PC-9 (cell line): ENCODE measurements around the gene DIAPH3. TPM values are rescaled to one million over a fixed set of nuclear protein-coding genes. Genes with fewer than 3 reads are reported as not detected.

ENCODE experiments used
- BruUV-seq: library from RNA; stranded (reverse); fragments of 400-500 nt; replicated peaks from 2 replicates; lab custom pipeline; 2021; lab: Mats Ljungman, UMichigan
- CTCF ChIA-PET: fragments of 300-600 bp; sonication (Branson Sonifier 250); formaldehyde crosslinking; loops from one replicate; lab custom pipeline; 2022; ENCODE audit warnings: antibody characterized with exemption; lab: Charles Lee
- POLR2A ChIA-PET: fragments of 300-600 bp; sonication (Branson Sonifier 250); formaldehyde crosslinking; loops from one replicate; lab custom pipeline; 2022; ENCODE audit warnings: antibody characterized with exemption; ENCODE audit not compliant: unreplicated experiment; lab: Charles Lee
- DNase-seq, 2 experiments: peaks; one replicate each; pipeline versions ENCODE4 v3.0.0 to v3.0.0-alpha.2; 2015 to 2022; ENCODE audit warnings: mixed read lengths in 1 of 2
- H2AFZ ChIP-seq: fragments of 200-600 bp; sonication (generic); 2 replicates; pipeline ENCODE4 v1.8.1; 2017; ENCODE audit warnings: antibody characterized with exemption
- H3F3A ChIP-seq: fragments of 200-600 bp; sonication (generic); 2 replicates; pipeline ENCODE4 v1.8.1; 2017; ENCODE audit warnings: antibody characterized with exemption, mild to moderate bottlenecking, low read depth; ENCODE audit not compliant: insufficient read depth
- H3K27ac ChIP-seq: fragments of 200-600 bp; sonication (generic); 2 replicates; pipeline ENCODE4 v1.6.1; 2016; ENCODE audit warnings: mixed run types
- H3K27me3 ChIP-seq: fragments of 200-600 bp; sonication (generic); 2 replicates; pipeline ENCODE4 v1.6.1; 2016; ENCODE audit warnings: low read depth, mixed run types; ENCODE audit not compliant: insufficient read depth
- H3K36me3 ChIP-seq: fragments of 200-600 bp; sonication (generic); 2 replicates; pipeline ENCODE4 v1.6.1; 2016; ENCODE audit warnings: low read depth, mixed run types
- H3K4me1 ChIP-seq: fragments of 200-600 bp; sonication (generic); replicated peaks from 2 replicates; pipeline ENCODE4 v1.6.1; 2016; ENCODE audit warnings: mixed run types; ENCODE audit not compliant: insufficient read depth
- H3K4me2 ChIP-seq: fragments of 200-600 bp; sonication (generic); 2 replicates; pipeline ENCODE4 v1.6.1; 2017; ENCODE audit warnings: mixed run types
- H3K4me3 ChIP-seq: fragments of 200-600 bp; sonication (generic); 2 replicates; pipeline ENCODE4 v1.6.1; 2016; ENCODE audit warnings: mixed run types
- H3K79me2 ChIP-seq: fragments of 200-600 bp; sonication (generic); 2 replicates; pipeline ENCODE4 v1.6.1; 2017; ENCODE audit warnings: low read depth, mixed run types
- H3K9me2 ChIP-seq: fragments of 200-600 bp; sonication (generic); 2 replicates; pipeline ENCODE4 v1.8.1; 2017; ENCODE audit warnings: mild to moderate bottlenecking; ENCODE audit not compliant: insufficient read depth
- H3K9me3 ChIP-seq: fragments of 200-600 bp; sonication (generic); 2 replicates; pipeline ENCODE4 v1.8.1; 2016; ENCODE audit warnings: low read depth; ENCODE audit not compliant: insufficient read depth
- H4K20me1 ChIP-seq: fragments of 200-600 bp; sonication (generic); 2 replicates; pipeline ENCODE4 v1.8.1; 2017; ENCODE audit not compliant: insufficient read depth
- EZH2 ChIP-seq: fragments of 200-600 bp; sonication (generic); IDR thresholded peaks from 2 replicates; pipeline ENCODE4 v1.8.0; 2017; ENCODE audit warnings: antibody characterized with exemption, low read depth
- intact Hi-C: fragments of 100-400 bp; cut with micrococcal nuclease; formaldehyde crosslinking; loops from one replicate; pipeline ENCODE4 v1.10.0; 2022; ENCODE audit not compliant: unreplicated experiment
- total RNA-seq: library from RNA; stranded (reverse); gene quantifications from 2 replicates; pipeline ENCODE4 v1.2.3, GENCODE V29; 2021
- TF ChIP-seq, protein P1 (sequence below): fragments of 200-600 bp; sonication (generic); conservative IDR thresholded peaks from 2 replicates; pipeline ENCODE4 v1.6.1; 2017; ENCODE audit warnings: mixed run types, antibody characterized with exemption, mild to moderate bottlenecking, moderate library complexity

Gene DIAPH3
- total RNA-seq, 1 experiment from 2014 or later = 39.3 TPM

GRCh38 chr13:60148918-60149317, 14.8 kb downstream of the DIAPH3 start:
- Histone ChIP-seq H3K4me3 (no peak overlapping the region), H3K9me2 (no peaks in the 10 kb centered on the region), H3K4me1 (0 out of 2 replicates have a peak, but pooled peaks cover 5% of the 10 kb centered on the region), H3K9me3 (no peaks in the 10 kb centered on the region), H2AFZ (no peak overlapping the region), H3K27ac (no peak overlapping the region), H3K27me3 (no peaks in the 10 kb centered on the region), H3F3A (no peaks in the 10 kb centered on the region), H4K20me1 (no peaks in the 10 kb centered on the region), H3K4me2 (no peak overlapping the region), H3K36me3 (no peaks in the 10 kb centered on the region), H3K79me2 (peaks cover 63% of the 10 kb centered on the region)
- DNase-seq = no peak
- POLR2A ChIA-PET = no interaction called here
- no TSS peak for BruUV-seq
- intact Hi-C loops = no loop called here
- TF ChIP-seq, protein P1, sequence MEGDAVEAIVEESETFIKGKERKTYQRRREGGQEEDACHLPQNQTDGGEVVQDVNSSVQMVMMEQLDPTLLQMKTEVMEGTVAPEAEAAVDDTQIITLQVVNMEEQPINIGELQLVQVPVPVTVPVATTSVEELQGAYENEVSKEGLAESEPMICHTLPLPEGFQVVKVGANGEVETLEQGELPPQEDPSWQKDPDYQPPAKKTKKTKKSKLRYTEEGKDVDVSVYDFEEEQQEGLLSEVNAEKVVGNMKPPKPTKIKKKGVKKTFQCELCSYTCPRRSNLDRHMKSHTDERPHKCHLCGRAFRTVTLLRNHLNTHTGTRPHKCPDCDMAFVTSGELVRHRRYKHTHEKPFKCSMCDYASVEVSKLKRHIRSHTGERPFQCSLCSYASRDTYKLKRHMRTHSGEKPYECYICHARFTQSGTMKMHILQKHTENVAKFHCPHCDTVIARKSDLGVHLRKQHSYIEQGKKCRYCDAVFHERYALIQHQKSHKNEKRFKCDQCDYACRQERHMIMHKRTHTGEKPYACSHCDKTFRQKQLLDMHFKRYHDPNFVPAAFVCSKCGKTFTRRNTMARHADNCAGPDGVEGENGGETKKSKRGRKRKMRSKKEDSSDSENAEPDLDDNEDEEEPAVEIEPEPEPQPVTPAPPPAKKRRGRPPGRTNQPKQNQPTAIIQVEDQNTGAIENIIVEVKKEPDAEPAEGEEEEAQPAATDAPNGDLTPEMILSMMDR = no peak
- no peak for TF ChIP-seq EZH2
- CTCF ChIA-PET = no interaction called here

- no peak overlapping the region for H3K27ac ChIP-seq
- H3K27me3 ChIP-seq = no peaks in the 10 kb centered on the region
- intact Hi-C loops = no loop called here
- no peaks in the 10 kb centered on the region for H4K20me1 ChIP-seq
- CTCF ChIA-PET = no interaction called here
- H3K79me2 ChIP-seq = peaks cover 58% of the 10 kb centered on the region
- H3K36me3 ChIP-seq = no peaks in the 10 kb centered on the region
- H3K4me2 ChIP-seq = no peak overlapping the region
- H3F3A ChIP-seq = no peaks in the 10 kb centered on the region
- no peak overlapping the region for H2AFZ ChIP-seq
- no TSS peak for BruUV-seq
- POLR2A ChIA-PET = no interaction called here
- DNase-seq = no peak
- no peak for TF ChIP-seq EZH2
- TF ChIP-seq, protein P1 = no peak
- no peak overlapping the region for H3K4me3 ChIP-seq
- H3K4me1 ChIP-seq = 0 out of 2 replicates have a peak, but pooled peaks cover 7% of the 10 kb centered on the region
- no peaks in the 10 kb centered on the region for H3K9me2 ChIP-seq
- H3K9me3 ChIP-seq = no peaks in the 10 kb centered on the region
Observed at GRCh38 chr13:60147361-60147760, 16.4 kb downstream of the DIAPH3 start.

DNA sequence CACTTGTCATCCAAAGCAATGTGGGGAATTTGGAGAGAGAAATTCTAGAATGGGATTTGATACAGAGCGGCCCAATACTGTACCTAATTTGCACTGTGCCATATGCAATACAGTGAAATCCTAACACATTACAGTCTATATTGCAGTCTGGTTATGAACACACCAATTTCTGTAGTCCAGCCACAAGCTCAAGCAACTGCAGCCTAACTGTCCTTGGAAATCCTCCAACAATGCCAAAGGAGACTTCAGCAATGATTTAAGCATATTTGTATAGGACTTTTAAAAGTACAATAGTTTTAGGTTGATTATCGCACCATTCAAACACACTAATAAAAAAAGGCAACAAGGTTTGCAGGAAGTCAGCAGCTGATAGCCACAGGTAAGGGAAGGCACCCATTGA, 17.3 kb downstream of the DIAPH3 start:
- intact Hi-C loops = no loop called here
- TF ChIP-seq, protein P1 = no peak
- no peak for TF ChIP-seq EZH2
- Histone ChIP-seq H3K79me2 (peaks cover 60% of the 10 kb centered on the region), H3F3A (no peaks in the 10 kb centered on the region), H3K27ac (no peak overlapping the region), H3K36me3 (0 out of 2 replicates have a peak, but pooled peaks cover 2% of the 10 kb centered on the region), H3K4me3 (no peak overlapping the region; the same call in 1 of the 2 replicates), H3K4me1 (0 out of 2 replicates have a peak, but pooled peaks cover 7% of the 10 kb centered on the region), H4K20me1 (no peaks in the 10 kb centered on the region), H3K9me3 (no peaks in the 10 kb centered on the region), H3K4me2 (no peak overlapping the region), H3K9me2 (no peaks in the 10 kb centered on the region), H3K27me3 (no peaks in the 10 kb centered on the region), H2AFZ (no peak overlapping the region)
- BruUV-seq = no TSS peak
- ChIA-PET POLR2A (no interaction called here), CTCF (no interaction called here)
- DNase-seq = no peak
